CD8-positive, alpha-beta memory T cell (primary cell): ENCODE measurements around the gene CHST7. TPM values are rescaled to one million over a fixed set of nuclear protein-coding genes. Genes with fewer than 3 reads are reported as not detected.

ENCODE experiments used
- CTCF ChIA-PET: fragments of 350-600 bp; sonication (Branson Sonifier 250); formaldehyde crosslinking; loops from one replicate; lab custom pipeline; 2021; ENCODE audit warnings: antibody characterized with exemption; lab: Charles Lee
- POLR2A ChIA-PET: fragments of 350-600 bp; sonication (Branson Sonifier 250); formaldehyde crosslinking; loops from one replicate; lab custom pipeline; 2021; ENCODE audit warnings: antibody characterized with exemption; lab: Charles Lee
- DNase-seq, 5 donors: peaks; one replicate each; pipeline versions ENCODE4 v3.0.0 to v3.0.0-alpha.2; 2020 to 2022; ENCODE audit warnings: mixed read lengths in 1 of 5
- H3K27ac ChIP-seq: one replicate; pipeline ENCODE4 v1.7.0; 2013; ENCODE audit warnings: low read depth, mild to moderate bottlenecking, low read length, moderate library complexity
- H3K27me3 ChIP-seq: 2 replicates; pipeline ENCODE4 v1.7.0; 2013; ENCODE audit warnings: low read length, mild to moderate bottlenecking; ENCODE audit not compliant: insufficient read depth, poor library complexity, severe bottlenecking
- H3K36me3 ChIP-seq: 2 replicates; pipeline ENCODE4 v1.7.0; 2013; ENCODE audit warnings: mild to moderate bottlenecking, low read length, moderate library complexity; ENCODE audit not compliant: insufficient read depth
- H3K4me1 ChIP-seq: 2 replicates; pipeline ENCODE4 v1.7.0; 2013; ENCODE audit warnings: mild to moderate bottlenecking, low read length, moderate library complexity; ENCODE audit not compliant: insufficient read depth
- H3K4me3 ChIP-seq: 2 replicates; pipeline ENCODE4 v1.7.0; 2013; ENCODE audit warnings: mild to moderate bottlenecking, low read length
- H3K9me3 ChIP-seq: 2 replicates; pipeline ENCODE4 v1.7.0; 2013; ENCODE audit warnings: mild to moderate bottlenecking, low read length
- H3K27ac Mint-ChIP-seq, 8 donors: one replicate each; pipeline ENCODE4 v1.8.0; 2020 to 2021; ENCODE audit warnings: mixed read lengths in 8 of 8, mild to moderate bottlenecking in 6 of 8, inconsistent platforms in 3 of 8, moderate library complexity in 3 of 8
- H3K27me3 Mint-ChIP-seq, 2 donors: one replicate each; pipeline ENCODE4 v1.8.0; 2020 to 2021; ENCODE audit warnings: mixed read lengths in 2 of 2, mild to moderate bottlenecking in 1 of 2, moderate library complexity in 1 of 2
- H3K36me3 Mint-ChIP-seq, 3 donors: one replicate each; pipeline ENCODE4 v1.8.0; 2020 to 2021; ENCODE audit warnings: mixed read lengths in 3 of 3, inconsistent platforms in 1 of 3, mild to moderate bottlenecking in 1 of 3
- H3K4me1 Mint-ChIP-seq, 3 donors: one replicate each; pipeline ENCODE4 v1.8.0; 2020 to 2021; ENCODE audit warnings: mixed read lengths in 3 of 3, inconsistent platforms in 1 of 3, mild to moderate bottlenecking in 1 of 3
- H3K4me3 Mint-ChIP-seq, 7 donors: one replicate each; pipeline ENCODE4 v1.8.0; 2020 to 2021; ENCODE audit warnings: mixed read lengths in 7 of 7, mild to moderate bottlenecking in 6 of 7, moderate library complexity in 4 of 7, inconsistent platforms in 2 of 7
- H3K9me3 Mint-ChIP-seq, 5 donors: one replicate each; pipeline ENCODE4 v1.8.0; 2020 to 2022; ENCODE audit warnings: mixed read lengths in 5 of 5, mild to moderate bottlenecking in 3 of 5, moderate library complexity in 2 of 5, inconsistent platforms in 1 of 5
- polyA plus RNA-seq: library from polyadenylated mRNA; unstranded; fragments of 300-500 nt; fragmentation: Illumina TruSeq; gene quantifications from one replicate; pipeline ENCODE4 v1.2.3, GENCODE V29; 2021
- total RNA-seq, 2 experiments: library from RNA; stranded (reverse); gene quantifications; one replicate each; pipeline ENCODE4 v1.2.3, GENCODE V29; 2021

The CHST7 gene
- total and polyA plus RNA-seq, 3 experiments from 2014 or later = 3.5 to 8.0 (median 3.9) TPM

GRCh38 chrX:46582325-46582724 is 8.8 kb downstream of the CHST7 start:
- no peaks in the 10 kb centered on the region for H3K36me3 ChIP-seq
- no peaks in the 10 kb centered on the region for H3K9me3 ChIP-seq
- Mint-ChIP-seq H3K36me3 (peaks cover 0 to 15% (median 5%) of the 10 kb centered on the region in 3 donors), H3K4me3 (peak overlapping the region in 1 of 7 donors; percentile 13), H3K27me3 (peaks cover 0 to 2% of the 10 kb centered on the region in 2 donors), H3K27ac (peak overlapping the region in 1 of 8 donors; percentile 12), H3K9me3 (no peaks in the 10 kb centered on the region), H3K4me1 (peaks cover 20 to 66% (median 53%) of the 10 kb centered on the region in 3 donors)
- no peaks in the 10 kb centered on the region for H3K27me3 ChIP-seq
- ChIA-PET POLR2A (no interaction called here), CTCF (interaction anchor here (1.2 kb wide), 1 partner anchor 8 kb away, joined by 3 read pairs; no protein-coding TSS in a partner anchor)
- DNase-seq = no peak
- peaks cover 4% of the 10 kb centered on the region for H3K4me1 ChIP-seq
- H3K4me3 ChIP-seq = no peak overlapping the region
- H3K27ac ChIP-seq = no peak overlapping the region

- H3K36me3 ChIP-seq = no peaks in the 10 kb centered on the region
- no peaks in the 10 kb centered on the region for H3K9me3 ChIP-seq
- H3K27ac ChIP-seq = no peak overlapping the region
- DNase-seq = no peak
- ChIA-PET POLR2A (no interaction called here), CTCF (no interaction called here)
- Mint-ChIP-seq H3K4me3 (no peak overlapping the region), H3K4me1 (peaks cover 18 to 65% (median 53%) of the 10 kb centered on the region in 3 donors), H3K27ac (peak overlapping the region in 1 of 8 donors; percentile 12), H3K9me3 (no peaks in the 10 kb centered on the region), H3K27me3 (peaks cover 0 to 2% of the 10 kb centered on the region in 2 donors), H3K36me3 (peaks cover 0 to 14% (median 5%) of the 10 kb centered on the region in 3 donors)
- H3K27me3 ChIP-seq = no peaks in the 10 kb centered on the region
- H3K4me3 ChIP-seq = no peak overlapping the region
- peaks cover 7% of the 10 kb centered on the region for H3K4me1 ChIP-seq
Observed at GRCh38 chrX:46582966-46583365, 9.4 kb downstream of the CHST7 start.

- ChIA-PET CTCF (no interaction called here), POLR2A (no interaction called here)
- Mint-ChIP-seq H3K4me3 (no peak overlapping the region), H3K27ac (peak overlapping the region in 1 of 8 donors; percentile 52), H3K4me1 (peaks cover 17 to 62% (median 51%) of the 10 kb centered on the region in 3 donors), H3K36me3 (peaks cover 0 to 7% (median 5%) of the 10 kb centered on the region in 3 donors), H3K27me3 (peaks cover 0 to 2% of the 10 kb centered on the region in 2 donors), H3K9me3 (no peaks in the 10 kb centered on the region)
- no peaks in the 10 kb centered on the region for H3K36me3 ChIP-seq
- H3K27me3 ChIP-seq = no peaks in the 10 kb centered on the region
- DNase-seq = no peak
- H3K27ac ChIP-seq = no peak overlapping the region
- no peaks in the 10 kb centered on the region for H3K9me3 ChIP-seq
- peaks cover 18% of the 10 kb centered on the region for H3K4me1 ChIP-seq
- no peak overlapping the region for H3K4me3 ChIP-seq
Observed at GRCh38 chrX:46584736-46585135, 11.2 kb downstream of the CHST7 start.

GRCh38 chrX:46587158-46587557 is 13.6 kb downstream of the CHST7 start:
- Mint-ChIP-seq H3K27me3 (peaks cover 0 to 2% of the 10 kb centered on the region in 2 donors), H3K9me3 (no peaks in the 10 kb centered on the region), H3K27ac (peak overlapping the region in 7 of 8 donors; percentile 17 to 79 (median 70)), H3K4me3 (peak overlapping the region in 5 of 7 donors; percentile 26 to 76 (median 47)), H3K36me3 (peaks cover 0 to 4% (median 2%) of the 10 kb centered on the region in 3 donors), H3K4me1 (peaks cover 21 to 61% (median 59%) of the 10 kb centered on the region in 3 donors)
- ChIA-PET POLR2A (interaction anchor here (0.8 to 2.2 kb wide), 2 partner anchors 13 to 14 kb away, joined by 3 to 6 read pairs; no protein-coding TSS in a partner anchor), CTCF (interaction anchor here (0.9 to 1.6 kb wide), 2 partner anchors 13 to 15 kb away, joined by 3 to 7 read pairs; no protein-coding TSS in a partner anchor)
- H3K4me3 ChIP-seq = no peak overlapping the region
- no peak overlapping the region for H3K27ac ChIP-seq
- no peaks in the 10 kb centered on the region for H3K27me3 ChIP-seq
- no peaks in the 10 kb centered on the region for H3K36me3 ChIP-seq
- no peak for DNase-seq
- H3K9me3 ChIP-seq = no peaks in the 10 kb centered on the region
- H3K4me1 ChIP-seq = peaks cover 25% of the 10 kb centered on the region

- no peaks in the 10 kb centered on the region for H3K9me3 Mint-ChIP-seq
Observed at GRCh38 chrX:46587753-46588171, 14.2 kb downstream of the CHST7 start.

GRCh38 chrX:46588263-46588662 is 14.7 kb downstream of the CHST7 start:
- peak in 1 of 5 donors; percentile 28 for DNase-seq
- H3K4me3 ChIP-seq = peak overlapping the region; percentile 2

More at GRCh38 chrX:46587753-46588171, 14.2 kb downstream of the CHST7 start:
- Histone ChIP-seq H3K9me3 (no peaks in the 10 kb centered on the region), H3K4me3 (peak overlapping the region; percentile 2), H3K27me3 (no peaks in the 10 kb centered on the region), H3K27ac (no peak overlapping the region), H3K36me3 (no peaks in the 10 kb centered on the region), H3K4me1 (peaks cover 25% of the 10 kb centered on the region)
- peaks cover 21 to 60% (median 56%) of the 10 kb centered on the region in 3 donors for H3K4me1 Mint-ChIP-seq
- CTCF ChIA-PET = interaction anchor here (0.9 to 1.6 kb wide), 2 partner anchors 14 to 16 kb away, joined by 3 to 7 read pairs; no protein-coding TSS in a partner anchor
- peak overlapping the region; percentile 61 to 88 (median 75) for H3K4me3 Mint-ChIP-seq
- H3K36me3 Mint-ChIP-seq = peaks cover 0 to 2% (median 2%) of the 10 kb centered on the region in 3 donors
- POLR2A ChIA-PET = interaction anchor here (0.8 to 2.2 kb wide), 2 partner anchors 14 to 15 kb away, joined by 3 to 6 read pairs; no protein-coding TSS in a partner anchor
- peak overlapping the region; percentile 70 to 94 (median 84) for H3K27ac Mint-ChIP-seq
- no peak for DNase-seq
- peaks cover 0 to 2% of the 10 kb centered on the region in 2 donors for H3K27me3 Mint-ChIP-seq

GRCh38 chrX:46589977-46590723 is 16.6 kb downstream of the CHST7 start:
- H3K27me3 ChIP-seq = no peaks in the 10 kb centered on the region
- no peak overlapping the region for H3K4me3 ChIP-seq
- H3K36me3 ChIP-seq = no peaks in the 10 kb centered on the region
- Mint-ChIP-seq H3K9me3 (no peaks in the 10 kb centered on the region), H3K27ac (peak overlapping the region in 7 of 8 donors; percentile 38 to 87 (median 55)), H3K36me3 (peaks cover 0 to 2% (median 2%) of the 10 kb centered on the region in 3 donors), H3K4me1 (peaks cover 27 to 51% (median 46%) of the 10 kb centered on the region in 3 donors), H3K27me3 (peaks cover 0 to 2% of the 10 kb centered on the region in 2 donors), H3K4me3 (peak overlapping the region in 2 of 7 donors; percentile 13 to 39)
- H3K9me3 ChIP-seq = no peaks in the 10 kb centered on the region
- H3K4me1 ChIP-seq = peaks cover 25% of the 10 kb centered on the region
- CTCF ChIA-PET = interaction anchor here (1.1 kb wide), 1 partner anchor 8 kb away, joined by 3 read pairs; no protein-coding TSS in a partner anchor
- no peak for DNase-seq
- POLR2A ChIA-PET = no interaction called here
- no peak overlapping the region for H3K27ac ChIP-seq

More at GRCh38 chrX:46588263-46588662, 14.7 kb downstream of the CHST7 start:
- peak overlapping the region; percentile 61 to 88 (median 75) for H3K4me3 Mint-ChIP-seq
- peaks cover 0 to 2% of the 10 kb centered on the region in 2 donors for H3K27me3 Mint-ChIP-seq
- POLR2A ChIA-PET = interaction anchor here (0.7 to 2.2 kb wide), 2 partner anchors 14 to 40 kb away, joined by 4 to 6 read pairs; no protein-coding TSS in a partner anchor
- H3K4me1 ChIP-seq = peaks cover 25% of the 10 kb centered on the region
- peaks cover 0 to 2% (median 2%) of the 10 kb centered on the region in 3 donors for H3K36me3 Mint-ChIP-seq
- H3K27ac ChIP-seq = no peak overlapping the region
- peak overlapping the region; percentile 70 to 94 (median 84) for H3K27ac Mint-ChIP-seq
- H3K9me3 Mint-ChIP-seq = no peaks in the 10 kb centered on the region
- H3K36me3 ChIP-seq = no peaks in the 10 kb centered on the region
- no peaks in the 10 kb centered on the region for H3K9me3 ChIP-seq
- peaks cover 21 to 56% (median 55%) of the 10 kb centered on the region in 3 donors for H3K4me1 Mint-ChIP-seq
- CTCF ChIA-PET = interaction anchor here (1.2 kb wide), 1 partner anchor 16 kb away, joined by 3 read pairs; no protein-coding TSS in a partner anchor
- H3K27me3 ChIP-seq = no peaks in the 10 kb centered on the region
